ENCODE results near the gene ENPP1. TPM values are rescaled to one million over a fixed set of nuclear protein-coding genes. Genes with fewer than 3 reads are reported as not detected.

Gene ENPP1
- total and polyA plus RNA-seq, 3 donors from 2014 or later, result 8.3 to 16.0 (median 12.0) TPM

DNA sequence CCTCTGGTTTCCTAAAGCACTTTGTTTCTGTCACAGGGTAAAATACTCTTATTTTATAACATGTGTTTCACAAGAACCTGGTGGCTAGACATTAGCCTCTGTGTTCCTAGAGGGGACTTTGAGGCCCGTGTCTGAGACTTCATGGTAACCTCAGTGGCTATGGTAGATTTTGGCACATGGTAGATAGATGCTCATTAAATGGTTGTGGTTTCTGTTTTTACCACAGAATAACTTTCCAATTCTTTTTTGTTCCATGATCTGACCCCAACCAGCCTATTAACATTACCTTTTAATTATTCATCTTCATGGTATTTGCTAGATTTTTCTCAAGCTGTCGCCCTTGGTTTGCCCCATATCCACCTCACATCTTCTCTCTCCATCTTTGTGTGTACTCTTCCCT lies 109.0 kb downstream of the ENPP1 start:
- 86 to 91% methylated on average over 2 of the region's 2 CpGs for WGBS, 2 donors
- Histone ChIP-seq H3K27me3 (no peaks in the 10 kb centered on the region), H3K4me3 (no peak overlapping the region), H3K9me3 (no peaks in the 10 kb centered on the region), H3K4me1 (no peaks in the 10 kb centered on the region), H3K36me3 (ENCODE audit: low read depth, missing control alignments) (no peaks in the 10 kb centered on the region), H3K27ac (no peak overlapping the region)
- intact Hi-C loops (cut with DNase I; ENCODE audit: low total_unique reads), result no loop called here
- no peak for DNase-seq
- TF ChIP-seq POLR2A (IDR thresholded peaks at IDR 0.05), result no peak
- TF ChIP-seq, protein P1, sequence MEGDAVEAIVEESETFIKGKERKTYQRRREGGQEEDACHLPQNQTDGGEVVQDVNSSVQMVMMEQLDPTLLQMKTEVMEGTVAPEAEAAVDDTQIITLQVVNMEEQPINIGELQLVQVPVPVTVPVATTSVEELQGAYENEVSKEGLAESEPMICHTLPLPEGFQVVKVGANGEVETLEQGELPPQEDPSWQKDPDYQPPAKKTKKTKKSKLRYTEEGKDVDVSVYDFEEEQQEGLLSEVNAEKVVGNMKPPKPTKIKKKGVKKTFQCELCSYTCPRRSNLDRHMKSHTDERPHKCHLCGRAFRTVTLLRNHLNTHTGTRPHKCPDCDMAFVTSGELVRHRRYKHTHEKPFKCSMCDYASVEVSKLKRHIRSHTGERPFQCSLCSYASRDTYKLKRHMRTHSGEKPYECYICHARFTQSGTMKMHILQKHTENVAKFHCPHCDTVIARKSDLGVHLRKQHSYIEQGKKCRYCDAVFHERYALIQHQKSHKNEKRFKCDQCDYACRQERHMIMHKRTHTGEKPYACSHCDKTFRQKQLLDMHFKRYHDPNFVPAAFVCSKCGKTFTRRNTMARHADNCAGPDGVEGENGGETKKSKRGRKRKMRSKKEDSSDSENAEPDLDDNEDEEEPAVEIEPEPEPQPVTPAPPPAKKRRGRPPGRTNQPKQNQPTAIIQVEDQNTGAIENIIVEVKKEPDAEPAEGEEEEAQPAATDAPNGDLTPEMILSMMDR (IDR thresholded peaks at IDR 0.05), result no peak

DNA sequence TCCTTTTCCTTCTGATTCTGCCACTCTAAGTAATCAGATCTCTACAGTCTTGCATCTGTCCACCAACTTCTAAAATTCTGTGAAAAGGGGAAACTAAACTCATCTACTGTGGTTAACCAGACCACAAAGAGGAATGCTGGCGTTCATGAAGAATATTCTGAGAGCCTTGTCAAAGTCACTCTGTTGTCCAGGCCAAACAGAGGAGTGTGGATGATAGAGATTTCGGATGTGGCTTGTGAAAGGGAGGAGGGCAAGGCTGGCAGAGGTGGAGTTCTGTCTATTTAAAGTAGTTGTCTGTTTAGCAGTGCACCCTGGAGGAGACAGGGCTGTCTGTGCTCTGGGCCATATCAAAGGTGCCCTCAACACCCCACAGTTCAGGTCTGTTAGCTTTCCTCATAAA lies 109.5 kb downstream of the ENPP1 start:
- intact Hi-C loops (cut with DNase I; ENCODE audit: low total_unique reads), result no loop called here
- DNase-seq, result no peak

DNA sequence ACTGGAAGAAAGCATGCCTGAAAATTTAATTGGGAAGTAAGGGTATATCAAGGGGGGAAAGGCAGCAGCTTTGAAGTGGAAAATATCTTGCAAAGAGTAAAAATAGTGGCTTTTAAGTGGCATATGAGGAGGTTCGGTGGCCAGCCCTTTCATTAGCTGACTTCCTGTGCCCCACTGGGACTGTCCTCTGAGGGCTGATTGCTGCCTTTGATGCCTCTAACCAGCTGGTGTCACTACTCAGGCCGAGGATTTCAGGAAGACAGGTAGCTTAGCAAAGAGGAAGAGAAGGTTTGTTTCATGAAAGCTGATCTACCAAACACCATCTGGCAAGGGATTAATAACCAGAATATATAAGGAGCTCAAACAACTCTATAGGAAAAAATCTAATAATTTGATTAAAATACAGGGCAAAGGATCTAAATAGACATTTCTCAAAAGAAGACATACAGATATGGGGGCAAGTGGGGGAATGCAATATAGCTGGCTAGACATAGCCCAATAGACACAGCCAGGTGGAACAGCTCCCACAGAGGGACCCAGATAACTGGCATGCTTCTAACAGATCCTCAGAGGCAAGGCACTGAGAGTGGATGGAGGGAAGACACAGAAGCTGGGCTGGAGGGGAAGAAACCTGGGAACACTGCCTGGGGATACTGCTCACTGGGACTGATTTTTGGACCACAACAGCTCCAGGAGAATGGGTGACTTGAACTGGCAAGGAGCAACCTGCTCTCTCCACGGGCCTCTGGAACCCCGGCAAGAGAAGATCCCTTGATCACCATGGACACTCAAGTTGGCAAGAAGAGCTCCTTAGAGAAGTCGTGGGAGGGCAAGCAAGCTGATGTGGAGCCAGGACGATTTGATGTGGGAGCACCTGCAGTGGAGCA lies 110.2 kb downstream of the ENPP1 start:
- H3K27me3 ChIP-seq, result no peaks in the 10 kb centered on the region
- no peak for TF ChIP-seq POLR2A (IDR thresholded peaks at IDR 0.05)
- TF ChIP-seq, protein P1 (IDR thresholded peaks at IDR 0.05), result no peak
- H3K36me3 ChIP-seq (ENCODE audit: low read depth, missing control alignments), result no peaks in the 10 kb centered on the region
- no peaks in the 10 kb centered on the region for H3K4me1 ChIP-seq
- 75 to 83% methylated on average over 6 of the region's 6 CpGs for WGBS, 2 donors
- no peaks in the 10 kb centered on the region for H3K9me3 ChIP-seq
- no peak for DNase-seq
- no peak overlapping the region for H3K27ac ChIP-seq
- no peak overlapping the region for H3K4me3 ChIP-seq
- intact Hi-C loops (cut with DNase I; ENCODE audit: low total_unique reads), result no loop called here

More for the DNA sequence above, 109.5 kb downstream of the ENPP1 start:
- no peak overlapping the region for H3K4me3 ChIP-seq
- TF ChIP-seq POLR2A (IDR thresholded peaks at IDR 0.05), result no peak
- TF ChIP-seq, protein P1 (IDR thresholded peaks at IDR 0.05), result no peak
- H3K4me1 ChIP-seq, result no peaks in the 10 kb centered on the region
- H3K27ac ChIP-seq, result no peak overlapping the region
- H3K36me3 ChIP-seq (ENCODE audit: low read depth, missing control alignments), result no peaks in the 10 kb centered on the region
- no peaks in the 10 kb centered on the region for H3K9me3 ChIP-seq
- WGBS, 2 donors, result 79 to 90% methylated on average over 2 of the region's 2 CpGs
- no peaks in the 10 kb centered on the region for H3K27me3 ChIP-seq

DNA sequence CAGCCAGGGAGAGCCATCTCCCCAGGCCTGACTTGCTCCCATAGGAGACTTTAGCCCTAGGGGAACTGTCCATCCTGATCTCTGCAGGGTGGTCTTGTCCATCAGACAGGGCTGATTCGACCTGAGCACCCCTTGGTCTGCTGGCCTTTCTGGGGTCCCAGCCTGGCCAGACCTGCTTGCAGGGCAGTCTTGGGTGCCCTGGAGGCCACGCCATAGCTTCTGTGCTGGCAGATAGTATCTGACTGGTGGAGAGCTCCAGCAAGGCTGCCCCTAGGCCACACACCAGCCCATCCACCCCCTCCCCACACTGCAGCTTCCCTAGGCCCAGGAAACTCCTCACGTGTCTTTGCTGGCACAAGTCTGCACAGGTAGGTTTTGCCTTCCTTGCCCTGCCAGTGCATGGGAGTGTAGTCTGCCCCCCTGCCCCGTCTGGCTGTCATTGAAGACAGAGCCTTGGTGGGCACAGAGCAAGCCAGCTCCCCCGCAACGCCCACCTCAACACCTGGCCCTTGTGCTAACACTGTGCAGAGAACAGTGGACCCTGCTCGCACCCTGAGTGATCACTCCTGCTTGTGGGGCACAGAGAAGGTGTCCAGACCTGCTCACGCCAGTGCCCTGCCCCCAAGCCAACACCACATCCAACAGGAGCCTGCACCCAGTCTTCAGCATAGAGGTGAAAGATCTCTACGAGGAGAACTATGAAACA lies 111.0 kb downstream of the ENPP1 start:
- Histone ChIP-seq H3K4me1 (no peaks in the 10 kb centered on the region), H3K9me3 (no peaks in the 10 kb centered on the region), H3K27ac (no peak overlapping the region), H3K4me3 (no peak overlapping the region), H3K36me3 (ENCODE audit: low read depth, missing control alignments) (no peaks in the 10 kb centered on the region), H3K27me3 (no peaks in the 10 kb centered on the region)
- TF ChIP-seq, protein P1 (IDR thresholded peaks at IDR 0.05), result no peak
- no peak for TF ChIP-seq POLR2A (IDR thresholded peaks at IDR 0.05)
- intact Hi-C loops (cut with DNase I; ENCODE audit: low total_unique reads), result no loop called here
- WGBS, 2 donors, result 92 to 93% methylated on average over 2 to 9 of the region's 9 CpGs
- no peak for DNase-seq
